Measurements from ENCODE around the gene SEMA6B.
"Not testable (repeated sequence)": the region's sequence is repeated elsewhere in the genome, so short reads cannot be mapped to it uniquely, and the experiment has no call there.

Gene SEMA6B

DNA sequence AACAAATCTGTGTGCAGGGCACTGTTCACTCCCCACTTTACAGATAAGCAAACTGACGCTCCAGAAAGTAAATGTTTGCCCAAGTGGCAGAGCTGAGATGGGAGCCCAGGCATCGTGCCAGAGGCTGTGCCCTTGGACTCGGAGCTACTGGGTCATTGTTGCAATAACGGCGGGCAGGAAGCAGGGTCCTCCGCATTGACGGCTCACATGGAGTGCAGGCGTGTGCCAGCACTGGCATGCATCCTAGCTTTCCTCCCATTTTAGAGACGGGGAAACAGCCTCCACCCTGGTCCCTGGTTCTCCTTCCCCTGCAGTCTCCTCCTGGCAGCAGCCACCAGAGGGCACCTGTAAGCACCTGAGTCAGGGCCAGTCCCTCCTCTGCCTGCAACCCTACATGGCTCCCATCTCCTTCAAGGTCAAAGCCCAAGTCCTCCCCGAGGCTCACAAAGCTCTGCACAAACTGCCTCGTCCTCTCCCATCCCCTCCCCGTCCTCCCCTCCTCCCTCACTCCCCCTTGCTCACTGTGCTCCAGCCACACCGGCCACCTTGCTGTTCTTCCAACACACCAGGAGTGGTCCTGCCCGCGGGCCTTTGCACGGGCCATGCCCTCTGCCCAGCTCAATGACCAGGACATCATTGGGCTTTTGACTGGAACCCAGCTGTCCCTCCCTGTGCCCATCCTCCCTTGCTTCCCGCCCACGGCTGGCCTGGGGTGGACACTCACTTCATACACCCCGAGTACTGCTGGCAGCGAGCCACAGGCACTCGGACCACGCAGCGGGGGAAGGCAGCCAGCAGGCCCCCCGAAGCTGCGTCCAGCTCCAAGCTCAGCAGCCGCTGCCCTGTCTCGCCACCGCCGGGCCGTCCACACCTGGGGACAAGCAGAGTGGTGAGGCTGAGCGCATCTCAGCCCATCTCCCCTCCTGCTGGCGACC lies 11.9 kb downstream of the SEMA6B start:
- Histone ChIP-seq H3K4me3 (ENCODE audit: low read length) (no peak overlapping the region), H3K27me3 (ENCODE audit: control insufficient read depth, insufficient read depth, low read length) (no peaks in the 10 kb centered on the region), H3K27ac (ENCODE audit: low read depth, low read length) (no peak overlapping the region), H3K9ac (ENCODE audit: low read length) (no peak overlapping the region), H3K36me3 (ENCODE audit: control insufficient read depth, insufficient read depth, low read length) (no peaks in the 10 kb centered on the region), H3K4me1 (ENCODE audit: control insufficient read depth, insufficient read depth, low read length) (no peaks in the 10 kb centered on the region)

DNA sequence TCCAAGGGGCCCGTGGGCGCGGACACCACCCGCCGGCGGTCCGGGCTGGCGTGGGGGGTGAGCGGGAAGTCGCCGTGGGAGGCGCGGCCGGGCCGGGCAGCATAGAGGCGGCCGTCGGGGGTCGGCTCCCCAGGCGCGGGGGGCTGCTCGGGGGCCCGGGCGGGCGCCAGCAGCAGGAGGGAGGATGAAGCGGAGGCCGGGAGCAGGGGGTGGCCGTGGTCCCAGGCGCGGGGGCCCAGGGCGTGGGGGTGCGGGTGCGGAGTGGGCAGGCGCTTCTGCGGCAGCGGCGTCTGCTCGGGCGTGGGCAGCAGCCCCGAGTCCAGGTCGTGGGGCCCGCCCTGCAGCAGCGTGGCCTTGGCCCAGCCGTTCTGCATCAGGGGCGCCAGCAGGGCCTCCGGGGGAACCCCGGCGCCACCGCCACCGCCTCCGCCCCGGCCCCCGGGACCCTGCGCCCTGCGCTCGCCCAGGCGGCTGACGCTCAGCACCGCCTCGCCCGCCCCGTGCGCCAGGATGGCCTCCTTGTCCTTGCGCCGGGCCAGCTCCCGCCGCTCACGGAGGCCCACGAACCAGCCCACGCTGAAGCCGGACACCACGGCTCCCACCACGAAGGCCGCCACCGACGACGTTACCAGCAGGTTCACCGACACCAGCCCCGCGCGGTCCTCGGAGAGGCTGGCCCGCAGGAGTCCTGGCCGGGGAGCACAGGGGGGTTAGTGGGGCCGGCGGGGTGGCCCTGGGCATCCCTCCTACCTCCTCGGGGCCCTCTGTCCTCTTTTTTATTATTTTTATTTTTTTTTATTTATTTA lies 15.4 kb downstream of the SEMA6B start:
- H3K9ac ChIP-seq (ENCODE audit: low read length): no peak overlapping the region
- no peak overlapping the region for H3K27ac ChIP-seq (ENCODE audit: low read depth, low read length)
- H3K36me3 ChIP-seq (ENCODE audit: control insufficient read depth, insufficient read depth, low read length): no peaks in the 10 kb centered on the region
- no peaks in the 10 kb centered on the region for H3K27me3 ChIP-seq (ENCODE audit: control insufficient read depth, insufficient read depth, low read length)
- no peak overlapping the region for H3K4me3 ChIP-seq (ENCODE audit: low read length)
- H3K4me1 ChIP-seq (ENCODE audit: control insufficient read depth, insufficient read depth, low read length): no peaks in the 10 kb centered on the region

DNA sequence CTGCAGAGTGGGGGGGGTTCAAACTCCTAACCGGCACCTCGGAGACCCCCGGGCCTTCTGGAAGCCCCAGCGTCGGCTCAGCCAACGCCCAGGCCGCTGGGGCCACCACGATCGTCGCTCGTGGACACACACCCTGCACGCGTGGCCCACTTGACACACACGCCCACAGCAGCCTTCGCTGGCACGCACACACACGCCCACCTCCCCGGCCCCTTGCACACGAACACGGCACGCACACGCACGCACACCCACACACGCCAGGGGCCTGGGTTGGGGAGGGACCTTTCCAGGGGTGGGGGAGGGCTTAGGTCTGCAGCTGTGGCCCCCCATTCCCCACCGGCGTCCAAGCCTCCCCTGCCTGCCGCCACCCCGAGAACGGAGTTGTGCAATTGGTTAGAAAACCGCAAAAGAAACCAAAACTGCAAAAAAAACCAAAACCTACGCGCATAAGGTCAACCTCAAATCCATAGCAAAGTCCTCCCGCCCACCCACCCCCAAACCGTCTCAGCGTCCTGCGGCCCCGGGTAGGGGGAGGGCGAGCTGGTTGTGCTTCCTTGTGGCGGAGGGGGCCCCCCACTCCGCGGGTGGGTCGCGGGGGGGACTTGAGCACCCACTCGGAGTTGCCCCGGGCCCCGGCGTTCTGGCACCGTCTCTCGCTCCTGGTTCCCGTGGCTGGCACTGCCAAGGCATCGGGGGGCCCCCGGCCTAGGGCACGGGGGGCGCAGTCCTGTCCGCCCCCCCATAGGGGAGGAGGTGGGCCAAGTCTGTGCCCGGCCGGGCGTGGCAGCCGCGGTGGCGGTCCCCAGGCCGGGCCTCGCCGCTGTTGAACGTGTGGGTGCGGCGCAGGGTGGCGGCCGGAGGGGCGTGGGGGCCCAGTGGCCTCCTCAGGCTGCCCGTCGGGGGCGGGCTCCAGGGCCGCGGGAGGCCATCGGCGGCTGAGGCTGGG lies 16.3 kb downstream of the SEMA6B start:
- Histone ChIP-seq H3K4me1 (ENCODE audit: control insufficient read depth, insufficient read depth, low read length) (no peaks in the 10 kb centered on the region), H3K27ac (ENCODE audit: low read depth, low read length) (no peak overlapping the region), H3K36me3 (ENCODE audit: control insufficient read depth, insufficient read depth, low read length) (no peaks in the 10 kb centered on the region), H3K27me3 (ENCODE audit: control insufficient read depth, insufficient read depth, low read length) (no peaks in the 10 kb centered on the region), H3K9ac (ENCODE audit: low read length) (no peak overlapping the region), H3K4me3 (ENCODE audit: low read length) (no peak overlapping the region)

DNA sequence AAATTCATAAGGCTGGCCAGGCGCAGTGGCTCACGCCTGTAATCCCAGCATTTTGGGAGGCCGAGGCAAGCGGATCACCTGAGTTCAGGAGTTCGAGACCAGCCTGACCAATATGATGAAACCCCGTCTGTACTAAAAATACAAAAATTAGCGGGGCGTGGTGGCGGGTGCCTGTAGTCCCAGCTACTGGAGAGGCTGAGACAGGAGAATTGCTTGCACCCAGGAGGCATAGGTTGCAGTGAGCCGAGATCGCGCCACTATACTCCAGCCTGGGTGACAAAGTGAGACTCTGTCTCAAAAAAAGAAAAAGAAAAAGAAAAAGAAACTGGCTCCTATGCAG lies 17.7 kb downstream of the SEMA6B start:
- H3K9ac ChIP-seq (ENCODE audit: low read length); H3K4me1 ChIP-seq (ENCODE audit: control insufficient read depth, insufficient read depth, low read length); H3K4me3 ChIP-seq (ENCODE audit: low read length); H3K36me3 ChIP-seq (ENCODE audit: control insufficient read depth, insufficient read depth, low read length); H3K27me3 ChIP-seq (ENCODE audit: control insufficient read depth, insufficient read depth, low read length); H3K27ac ChIP-seq (ENCODE audit: low read depth, low read length): not testable (repeated sequence)

DNA sequence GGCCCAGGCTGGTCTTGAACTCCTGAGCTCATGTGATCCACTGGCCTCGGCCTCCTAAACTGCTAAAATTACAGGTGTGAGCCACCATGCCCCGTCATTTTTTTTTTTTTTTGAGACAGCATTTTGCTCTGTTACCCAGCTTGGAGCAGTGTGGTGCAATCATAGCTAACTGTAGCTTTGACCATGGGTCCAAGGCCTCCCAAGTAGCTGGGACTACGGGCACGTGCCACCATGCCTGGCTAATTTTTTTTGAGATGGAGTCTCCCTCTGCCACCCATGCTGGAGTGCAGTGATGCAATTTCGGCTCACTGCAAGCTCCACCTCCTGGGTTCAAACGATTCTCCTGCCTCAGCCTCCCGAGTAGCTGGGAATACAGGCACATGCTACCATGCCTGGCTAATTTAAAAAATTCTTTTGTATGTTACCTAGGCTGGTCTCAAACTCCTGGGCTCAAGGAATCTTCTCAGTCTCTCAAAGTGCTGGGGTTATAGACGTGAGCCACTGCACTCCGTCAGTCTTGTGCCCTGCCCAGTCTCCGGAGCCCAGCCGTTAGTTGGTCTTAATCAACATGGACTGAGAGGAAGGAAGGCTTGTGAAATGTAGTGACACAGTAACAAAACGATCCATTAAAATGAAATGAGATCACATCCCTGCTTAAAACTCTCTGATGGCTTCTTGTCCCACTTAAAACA lies 18.2 kb downstream of the SEMA6B start:
- no peaks in the 10 kb centered on the region for H3K27me3 ChIP-seq (ENCODE audit: control insufficient read depth, insufficient read depth, low read length)
- H3K4me1 ChIP-seq (ENCODE audit: control insufficient read depth, insufficient read depth, low read length): no peaks in the 10 kb centered on the region
- H3K27ac ChIP-seq (ENCODE audit: low read depth, low read length): no peak overlapping the region
- no peak overlapping the region for H3K9ac ChIP-seq (ENCODE audit: low read length)
- H3K36me3 ChIP-seq (ENCODE audit: control insufficient read depth, insufficient read depth, low read length): no peaks in the 10 kb centered on the region
- H3K4me3 ChIP-seq (ENCODE audit: low read length): no peak overlapping the region

DNA sequence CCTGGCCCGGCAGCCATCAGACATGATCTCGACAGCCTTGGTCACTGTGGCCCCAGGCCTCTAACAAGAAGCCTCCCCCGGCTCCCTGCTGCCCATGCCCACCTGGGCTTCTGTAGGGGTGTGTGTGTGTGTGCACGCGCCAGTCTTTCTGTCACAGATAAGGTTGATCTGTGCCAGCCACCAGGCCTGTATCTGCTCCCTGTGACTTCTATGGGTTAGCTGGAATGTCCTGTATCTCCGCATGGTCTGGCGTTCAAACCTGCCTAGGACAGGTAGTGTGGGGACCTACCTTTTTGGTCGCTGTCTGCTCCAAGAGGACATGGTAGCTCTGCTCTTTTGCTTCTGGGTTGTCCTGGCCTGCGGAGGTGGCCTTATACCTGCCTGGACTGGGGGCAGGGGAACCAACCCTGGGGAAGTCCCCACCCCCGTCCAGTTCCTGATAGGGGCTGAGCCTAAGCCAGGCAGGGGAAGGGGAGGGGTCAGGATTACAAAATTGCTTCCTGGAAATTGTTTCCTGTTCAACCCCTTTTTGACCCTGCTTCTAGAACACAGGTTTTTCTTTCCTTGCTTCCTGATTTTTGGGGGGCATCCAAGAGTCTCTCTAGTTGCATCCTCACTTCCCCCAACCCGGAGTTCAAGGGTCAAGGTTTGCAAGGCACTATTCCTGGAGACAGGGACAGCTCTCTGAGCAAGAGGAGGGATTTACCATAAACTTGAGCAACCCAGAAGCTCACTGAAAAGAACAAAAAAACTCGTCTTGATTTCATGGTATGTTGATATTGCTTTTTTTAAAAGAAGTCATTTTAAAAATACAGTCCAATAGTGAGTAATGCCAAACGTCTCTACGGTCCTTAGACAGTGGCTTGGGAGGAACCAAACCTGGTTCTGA lies 19.5 kb downstream of the SEMA6B start, which contains the start of gene LRG1:
Gene LRG1, minus strand, starts transcription at position 344 of the 889 bp plus-strand sequence. Its CDS starts 23 bp downstream, at position 321.
- Histone ChIP-seq H3K27ac (ENCODE audit: low read depth, low read length) (no peak within 1 kb of the TSS), H3K4me1 (ENCODE audit: control insufficient read depth, insufficient read depth, low read length) (no peaks in the 10 kb centered on the region), H3K9ac (ENCODE audit: low read length) (no peak within 1 kb of the TSS), H3K27me3 (ENCODE audit: control insufficient read depth, insufficient read depth, low read length) (no peaks in the 10 kb centered on the region), H3K36me3 (ENCODE audit: control insufficient read depth, insufficient read depth, low read length) (no peaks in the 10 kb centered on the region), H3K4me3 (ENCODE audit: low read length) (peak within 1 kb of the TSS; percentile 37)

DNA sequence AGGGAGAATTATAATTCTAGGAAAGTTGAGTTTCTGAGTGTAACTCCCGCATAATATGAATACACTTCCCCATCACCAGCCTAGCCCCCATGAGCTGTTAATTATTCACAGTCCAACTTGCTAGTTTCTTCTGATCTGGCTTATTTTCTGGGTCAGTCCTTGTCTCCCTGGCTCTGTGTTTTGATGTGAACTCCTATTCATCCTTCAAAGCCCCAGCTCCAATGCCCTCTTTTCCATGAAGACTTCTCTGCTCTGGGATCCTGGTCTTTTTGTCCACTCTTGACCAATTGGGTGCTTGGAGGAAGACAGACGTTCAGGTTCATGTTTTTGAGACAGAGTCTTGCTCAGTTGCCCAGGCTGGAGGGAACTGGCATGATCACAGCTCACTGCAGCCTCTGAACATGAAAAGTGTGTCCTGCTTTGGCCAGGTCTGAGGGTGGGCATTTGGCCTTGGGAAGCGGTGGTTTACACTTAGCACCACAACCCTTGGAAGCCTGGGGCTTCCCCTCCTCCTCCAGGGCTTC lies 20.3 kb downstream of the SEMA6B start:
- Histone ChIP-seq H3K27me3 (ENCODE audit: control insufficient read depth, insufficient read depth, low read length) (peaks cover 4% of the 10 kb centered on the region), H3K36me3 (ENCODE audit: control insufficient read depth, insufficient read depth, low read length) (no peaks in the 10 kb centered on the region), H3K4me1 (ENCODE audit: control insufficient read depth, insufficient read depth, low read length) (no peaks in the 10 kb centered on the region), H3K27ac (ENCODE audit: low read depth, low read length) (no peak overlapping the region), H3K9ac (ENCODE audit: low read length) (no peak overlapping the region), H3K4me3 (ENCODE audit: low read length) (peak overlapping the region; percentile 37)

DNA sequence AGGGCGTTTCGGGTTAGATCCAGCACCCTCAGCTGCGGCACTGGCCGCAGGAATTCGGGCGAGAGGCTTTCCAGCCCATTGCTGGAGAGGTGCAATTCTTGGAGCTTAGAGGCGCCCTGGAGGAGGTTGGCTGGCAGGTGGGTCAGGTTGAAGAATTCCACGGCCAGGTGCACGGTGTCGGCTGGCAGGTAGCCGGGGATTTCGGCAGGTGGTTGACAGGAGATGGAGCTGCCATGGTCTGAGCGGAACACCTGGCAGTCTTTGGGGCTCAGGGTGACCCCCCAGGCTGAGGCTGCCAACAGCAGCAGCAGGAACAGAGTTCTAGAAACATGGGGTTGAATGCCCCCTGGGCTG lies 20.9 kb downstream of the SEMA6B start:
- H3K9ac ChIP-seq (ENCODE audit: low read length): no peak overlapping the region
- H3K4me3 ChIP-seq (ENCODE audit: low read length): no peak overlapping the region
- no peaks in the 10 kb centered on the region for H3K4me1 ChIP-seq (ENCODE audit: control insufficient read depth, insufficient read depth, low read length)
- H3K27ac ChIP-seq (ENCODE audit: low read depth, low read length): no peak overlapping the region
- H3K36me3 ChIP-seq (ENCODE audit: control insufficient read depth, insufficient read depth, low read length): no peaks in the 10 kb centered on the region
- peaks cover 4% of the 10 kb centered on the region for H3K27me3 ChIP-seq (ENCODE audit: control insufficient read depth, insufficient read depth, low read length)

DNA sequence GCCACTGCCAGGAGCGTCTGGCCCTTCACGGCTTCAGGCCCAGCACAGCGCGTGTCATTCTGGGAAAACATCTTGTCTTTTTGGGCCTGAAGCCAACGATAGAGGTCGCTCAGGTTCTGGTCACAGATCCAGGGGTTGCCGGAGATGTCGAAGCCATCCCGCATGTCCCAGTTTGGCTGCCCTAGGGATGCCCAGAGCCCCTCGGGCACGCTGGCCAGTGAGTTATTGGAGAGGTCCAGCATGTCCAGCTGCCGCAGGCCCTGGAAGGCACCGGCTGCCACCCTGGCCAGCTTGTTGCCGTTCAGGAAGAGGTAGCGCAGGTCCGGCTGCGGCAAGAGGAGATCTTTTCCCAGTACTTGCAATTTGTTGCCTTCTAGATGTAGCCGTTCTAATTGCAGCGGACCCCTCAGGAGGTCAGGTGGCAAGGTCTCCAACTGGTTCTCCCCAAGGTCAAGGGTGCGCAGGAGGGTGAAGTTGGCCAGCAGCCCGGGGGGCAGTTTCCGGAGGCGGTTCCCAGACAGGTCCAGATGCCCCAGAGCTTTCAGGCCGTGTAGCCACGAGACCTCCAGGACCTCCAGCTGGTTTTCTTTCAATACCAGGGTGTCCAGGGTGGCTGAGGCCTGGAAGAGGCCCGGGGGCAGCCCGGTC lies 21.4 kb downstream of the SEMA6B start:
- H3K36me3 ChIP-seq (ENCODE audit: control insufficient read depth, insufficient read depth, low read length): no peaks in the 10 kb centered on the region
- H3K4me1 ChIP-seq (ENCODE audit: control insufficient read depth, insufficient read depth, low read length): no peaks in the 10 kb centered on the region
- no peak overlapping the region for H3K4me3 ChIP-seq (ENCODE audit: low read length)
- peaks cover 4% of the 10 kb centered on the region for H3K27me3 ChIP-seq (ENCODE audit: control insufficient read depth, insufficient read depth, low read length)
- no peak overlapping the region for H3K9ac ChIP-seq (ENCODE audit: low read length)
- H3K27ac ChIP-seq (ENCODE audit: low read depth, low read length): no peak overlapping the region

DNA sequence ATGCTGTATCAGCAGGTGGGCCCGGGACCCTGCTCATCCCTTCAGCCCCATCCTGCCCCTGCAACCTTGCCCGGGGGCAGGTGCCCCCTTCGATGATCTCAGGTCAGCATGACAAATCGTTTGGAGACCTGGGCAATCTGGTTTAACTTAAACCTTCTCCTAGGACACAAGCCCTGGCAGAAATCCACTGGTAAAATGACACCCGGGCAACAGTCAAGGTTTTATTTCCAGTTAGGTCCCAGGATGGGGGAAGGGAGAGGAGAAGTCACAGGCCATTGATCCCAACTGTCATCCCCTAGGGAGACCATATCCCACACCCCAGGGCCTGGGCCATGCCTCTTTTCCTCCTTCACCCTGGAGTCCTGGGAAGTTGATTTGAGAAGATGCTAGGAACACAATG lies 22.7 kb downstream of the SEMA6B start:
- Histone ChIP-seq H3K4me3 (ENCODE audit: low read length) (no peak overlapping the region), H3K27ac (ENCODE audit: low read depth, low read length) (no peak overlapping the region), H3K4me1 (ENCODE audit: control insufficient read depth, insufficient read depth, low read length) (no peaks in the 10 kb centered on the region), H3K36me3 (ENCODE audit: control insufficient read depth, insufficient read depth, low read length) (no peaks in the 10 kb centered on the region), H3K9ac (ENCODE audit: low read length) (no peak overlapping the region), H3K27me3 (ENCODE audit: control insufficient read depth, insufficient read depth, low read length) (peaks cover 4% of the 10 kb centered on the region)

All from rectal smooth muscle tissue (tissue), 1 donor.